GM18502 (cell line): Measurements from ENCODE around the gene DISP3.

Source experiments
- ATAC-seq: cut with Tn5 transposase; IDR thresholded peaks from one replicate; pipeline ENCODE4 v1.9.1; 2021; ENCODE audit warnings: mild to moderate bottlenecking; ENCODE audit not compliant: unreplicated experiment, poor library complexity

Gene DISP3

DNA sequence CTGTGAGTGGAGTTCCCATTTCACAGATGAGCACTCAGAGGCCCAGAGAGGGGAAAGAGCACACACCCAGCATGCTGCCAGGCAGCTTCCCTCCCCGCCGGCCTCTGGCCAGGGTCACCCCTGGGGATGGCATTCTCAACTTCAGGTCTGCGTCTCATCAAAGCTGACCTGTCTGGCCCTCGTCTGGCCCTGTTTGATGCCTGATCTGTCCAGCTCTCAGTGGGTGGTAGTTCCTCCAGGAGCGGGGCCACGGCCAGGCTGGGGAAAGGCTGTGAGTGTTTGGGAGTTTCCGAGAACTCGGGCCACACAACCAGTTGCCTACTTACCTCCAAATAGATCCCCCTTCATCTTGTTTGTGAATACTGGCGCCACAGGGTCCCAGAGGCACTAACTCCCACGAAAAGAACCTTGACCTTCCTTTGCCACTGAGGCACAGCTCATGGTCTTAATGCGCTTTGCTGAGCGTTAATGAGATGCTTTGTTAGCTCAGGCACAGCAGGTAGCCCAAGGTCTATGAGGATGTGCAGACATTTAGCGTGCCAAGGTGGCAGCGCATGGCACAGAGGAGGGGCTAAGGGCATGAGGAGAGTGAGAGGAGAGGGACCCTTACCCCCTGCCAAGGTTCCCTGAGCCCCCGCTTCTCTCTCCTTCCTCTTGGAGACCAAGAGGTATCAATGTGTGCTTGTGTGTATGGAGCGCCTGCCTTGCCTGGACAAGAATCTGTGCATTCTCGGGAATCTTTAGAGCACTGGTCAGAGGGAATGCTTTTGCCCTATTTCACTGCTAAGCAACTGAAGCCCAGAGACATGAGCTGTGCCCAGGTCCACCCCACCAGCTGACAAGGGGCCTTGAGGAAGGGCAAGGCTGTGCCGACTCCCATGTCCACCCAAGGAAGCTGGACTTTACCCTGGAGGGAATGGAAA, 61.2 kb downstream of the DISP3 start:
- ATAC-seq, result no peak

DNA sequence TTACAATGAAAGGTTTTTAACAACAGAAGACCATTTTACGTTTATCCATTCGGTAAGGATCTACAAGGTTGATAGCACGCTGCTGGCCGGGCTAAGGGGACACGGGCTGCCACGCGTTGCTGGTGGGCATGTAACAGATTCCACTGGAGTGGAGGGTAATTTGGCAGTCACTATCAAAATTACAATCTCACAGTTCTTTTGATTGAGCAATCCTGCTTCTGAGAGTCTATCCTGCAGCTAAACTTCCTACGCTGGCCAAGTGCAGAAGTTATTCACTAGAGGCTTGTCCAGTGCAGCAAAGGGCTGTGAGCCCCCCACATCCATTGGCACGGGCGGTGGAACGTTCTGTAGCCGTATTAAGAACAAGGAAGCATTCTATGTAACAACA, 61.8 kb downstream of the DISP3 start:
- ATAC-seq, result no peak

DNA sequence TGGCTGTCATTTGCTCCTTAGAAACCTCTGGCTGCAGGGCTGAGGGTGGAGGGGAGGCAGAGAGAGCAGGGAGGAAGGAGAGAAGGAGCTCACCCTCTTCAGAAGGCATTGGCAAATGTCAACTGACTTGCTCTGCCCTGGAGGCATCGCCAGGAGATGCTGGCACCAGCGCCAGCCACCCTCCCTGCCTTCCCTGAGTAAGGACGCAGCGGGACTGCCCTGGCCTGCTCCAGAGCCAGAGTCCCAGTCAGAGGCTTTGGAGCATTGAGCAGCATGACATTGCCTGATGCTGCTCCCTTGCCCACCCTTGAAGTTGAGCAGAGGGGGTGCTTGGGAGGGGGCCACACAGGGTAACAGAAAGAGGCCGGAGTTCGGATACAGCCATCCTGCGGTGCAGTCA, 62.3 kb downstream of the DISP3 start:
- ATAC-seq, result no peak

DNA sequence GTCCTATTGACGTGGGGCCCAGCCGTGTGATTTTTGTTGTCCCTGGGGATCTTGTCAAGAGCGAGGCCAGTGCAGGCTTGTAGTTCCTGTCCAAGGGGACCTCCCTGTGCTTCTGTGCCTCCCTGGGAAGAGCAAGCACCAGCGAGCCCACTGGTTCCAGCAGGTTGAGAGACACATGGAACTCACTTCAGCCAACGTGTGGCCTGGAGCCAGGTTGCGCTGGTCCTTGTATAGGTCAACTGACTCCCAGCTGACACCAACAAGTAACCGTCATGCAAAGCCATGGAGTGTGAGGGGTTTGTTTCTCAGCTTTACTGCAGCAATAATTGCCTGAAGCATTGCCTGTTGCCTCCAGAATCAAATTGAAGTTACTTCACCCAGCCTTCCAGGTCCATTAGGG, 63.0 kb downstream of the DISP3 start:
- no peak for ATAC-seq

DNA sequence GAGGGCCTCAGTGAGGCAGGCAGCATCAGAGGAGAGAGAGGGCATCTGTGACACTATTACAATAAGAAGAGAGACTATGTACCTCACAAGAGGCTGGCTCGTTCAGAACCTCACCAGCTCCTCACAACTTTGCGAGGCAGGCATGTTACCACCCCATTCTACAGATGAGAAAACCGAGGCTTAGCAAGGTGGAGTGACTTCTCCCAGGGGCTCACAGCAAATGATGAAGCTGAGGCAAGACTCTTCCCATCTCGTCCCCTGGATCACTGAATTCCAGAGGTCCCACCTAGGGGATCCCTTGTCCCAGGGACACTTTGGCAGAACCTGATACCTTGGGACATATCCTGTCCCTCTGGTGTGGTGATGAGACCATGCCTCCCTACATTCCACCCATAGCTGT, 64.4 kb downstream of the DISP3 start:
- ATAC-seq, result no peak

DNA sequence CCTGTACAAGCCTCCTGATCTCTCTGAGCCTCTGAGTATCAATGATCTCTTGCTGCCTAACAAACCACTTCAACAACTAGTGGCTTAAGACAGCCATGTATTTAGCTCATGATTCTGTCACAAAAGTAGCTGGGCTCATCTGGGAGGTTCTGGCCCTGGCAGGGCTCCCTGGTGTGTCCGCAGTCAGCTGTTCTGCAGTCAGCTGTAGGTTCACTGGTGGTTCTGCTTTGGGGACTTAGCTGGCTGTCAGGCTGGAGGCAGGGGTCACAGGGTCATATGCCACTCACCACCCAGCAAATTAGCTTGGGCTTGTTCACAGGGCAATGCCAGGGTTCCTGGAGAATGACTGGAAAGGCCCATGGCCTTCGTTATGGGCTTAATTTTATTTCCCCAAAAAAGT, 64.8 kb downstream of the DISP3 start:
- ATAC-seq, result no peak

DNA sequence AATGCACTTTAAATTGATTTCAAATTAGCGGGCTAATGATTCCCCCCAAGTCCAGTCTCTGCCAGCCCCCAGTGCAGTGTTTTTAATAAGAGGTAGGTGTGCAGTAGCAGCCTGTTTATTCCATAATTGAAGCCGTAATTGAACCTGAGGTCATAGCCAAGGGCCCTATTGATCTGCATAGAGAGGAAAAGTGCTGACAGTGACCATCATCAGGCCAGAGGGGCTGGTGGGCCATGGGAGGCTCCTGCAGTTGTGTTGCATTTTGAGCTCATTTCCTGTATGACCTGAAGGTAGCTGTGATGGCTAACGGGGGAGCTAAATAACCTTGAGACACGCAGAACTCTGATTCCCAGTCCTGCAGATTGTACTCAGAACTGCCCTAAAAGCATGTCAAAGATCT, 67.5 kb downstream of the DISP3 start:
- ATAC-seq, result no peak

DNA sequence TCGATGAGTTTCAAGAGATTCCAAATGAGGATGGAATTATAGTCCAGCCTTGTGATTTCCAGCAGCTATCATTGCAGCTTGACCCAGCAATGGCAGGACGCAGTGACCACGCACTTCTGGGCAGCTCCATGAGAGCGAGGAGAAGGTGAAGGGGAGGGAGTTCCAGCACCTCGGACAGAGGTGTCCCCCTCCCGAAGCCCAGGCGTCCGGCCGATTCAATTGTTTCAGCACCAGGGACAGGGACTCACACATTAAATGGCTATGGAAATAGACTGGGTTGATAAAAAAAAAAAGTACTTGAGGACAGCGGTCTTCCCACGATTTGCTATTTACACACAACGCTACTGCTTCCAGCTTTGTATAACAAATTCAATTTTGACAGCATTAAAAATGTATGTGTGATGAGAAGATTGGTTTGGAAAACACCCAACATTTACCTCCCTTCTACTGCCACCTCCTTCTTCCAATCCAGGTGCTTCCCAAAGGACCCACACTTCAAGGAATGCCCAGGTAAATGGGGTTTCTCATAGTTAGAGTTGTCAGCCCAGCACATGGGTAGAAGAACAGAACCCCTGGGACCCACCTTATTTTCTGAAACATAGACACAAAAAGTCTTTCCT, 71.8 kb downstream of the DISP3 start:
- no peak for ATAC-seq

DNA sequence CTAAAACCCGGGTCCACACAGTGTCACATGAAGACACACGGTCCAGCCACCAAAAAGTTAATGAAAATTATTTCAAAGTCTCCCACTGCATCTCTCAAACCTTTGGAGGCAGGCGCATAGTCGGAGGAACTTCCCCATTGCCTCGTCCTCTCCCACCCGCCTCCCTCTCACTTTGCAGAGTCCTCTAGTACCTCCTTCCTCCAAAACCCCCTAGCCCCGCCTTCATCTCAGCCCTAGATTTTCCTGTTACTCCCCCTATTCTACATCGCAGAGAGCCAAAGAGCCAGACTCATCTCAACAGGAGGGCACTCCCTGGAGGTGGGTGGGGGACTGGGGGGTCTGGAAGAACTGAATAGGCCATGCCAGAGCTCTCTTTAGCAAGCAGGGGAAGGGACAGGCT, 79.3 kb downstream of the DISP3 start:
- no peak for ATAC-seq

DNA sequence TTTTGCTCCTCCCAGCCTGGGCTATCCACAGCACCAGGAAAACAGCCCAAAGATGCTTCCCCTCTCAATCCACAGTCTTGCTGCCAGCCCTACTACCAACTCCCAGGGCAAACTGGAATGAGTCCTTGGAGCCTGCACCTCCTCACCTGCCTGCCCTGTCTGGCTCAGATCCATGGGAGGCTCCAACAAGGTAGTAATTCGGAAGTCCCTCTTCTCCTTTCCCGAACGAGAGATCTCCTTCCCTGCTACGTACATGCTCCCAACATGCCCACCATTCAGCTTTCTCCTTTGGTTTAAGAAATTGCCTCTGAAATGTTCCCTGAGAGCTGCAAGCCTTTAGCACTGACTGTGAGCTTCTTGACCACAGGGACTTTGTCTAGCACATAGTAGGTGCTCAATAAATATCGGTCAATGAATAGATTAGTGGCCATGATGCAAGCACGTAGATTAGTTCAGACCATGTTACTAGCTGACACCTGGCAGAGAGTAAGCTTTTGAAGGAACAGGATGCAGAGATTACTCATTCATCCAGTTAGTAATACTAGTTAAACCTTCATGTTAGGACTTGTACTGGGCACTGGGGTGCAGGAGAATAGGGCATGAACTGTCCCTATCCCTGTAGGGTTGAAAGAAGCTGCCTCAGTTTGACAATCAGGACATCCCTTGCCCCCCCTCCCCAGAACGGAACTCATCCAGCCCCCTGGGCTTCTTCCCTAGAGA, 80.1 kb downstream of the DISP3 start:
- ATAC-seq, result no peak

DNA sequence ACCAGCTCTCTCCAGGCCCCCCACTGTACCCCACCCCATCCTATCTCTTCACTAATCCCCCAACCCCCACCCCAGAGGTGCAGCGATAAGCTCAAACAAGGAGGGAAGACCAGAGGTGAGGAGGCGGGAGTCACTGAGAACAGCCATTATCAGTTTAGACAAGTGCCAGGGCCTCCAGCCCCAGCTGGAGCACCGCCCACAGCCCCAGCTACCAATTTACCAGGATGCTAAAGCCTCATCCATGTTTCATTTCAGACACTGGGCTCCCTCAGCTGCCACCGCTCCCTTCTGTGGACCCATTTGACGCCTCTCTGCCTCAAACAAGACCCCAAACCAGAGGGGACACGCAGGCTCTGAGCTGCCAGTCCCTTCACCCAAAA, 80.6 kb downstream of the DISP3 start:
- no peak for ATAC-seq

DNA sequence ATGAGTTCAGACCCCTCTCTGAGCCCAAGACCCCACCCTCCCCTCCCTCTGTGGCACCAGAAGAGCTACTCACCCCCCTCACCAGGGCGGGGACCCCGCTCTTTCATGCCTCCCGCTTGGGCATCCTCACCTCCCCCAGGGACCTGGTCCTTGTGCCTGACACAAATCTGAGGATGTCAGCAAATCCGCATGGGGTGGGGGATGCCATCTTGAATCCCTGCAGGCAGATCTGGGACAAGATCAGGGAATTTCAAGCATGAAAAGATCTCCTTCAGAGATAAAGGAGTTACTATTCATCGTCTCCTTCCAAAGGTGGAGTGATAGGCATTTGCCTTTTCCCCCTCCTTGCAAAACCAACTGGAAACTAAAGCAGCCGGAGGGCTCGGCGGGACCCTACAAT, 81.1 kb downstream of the DISP3 start:
- no peak for ATAC-seq

DNA sequence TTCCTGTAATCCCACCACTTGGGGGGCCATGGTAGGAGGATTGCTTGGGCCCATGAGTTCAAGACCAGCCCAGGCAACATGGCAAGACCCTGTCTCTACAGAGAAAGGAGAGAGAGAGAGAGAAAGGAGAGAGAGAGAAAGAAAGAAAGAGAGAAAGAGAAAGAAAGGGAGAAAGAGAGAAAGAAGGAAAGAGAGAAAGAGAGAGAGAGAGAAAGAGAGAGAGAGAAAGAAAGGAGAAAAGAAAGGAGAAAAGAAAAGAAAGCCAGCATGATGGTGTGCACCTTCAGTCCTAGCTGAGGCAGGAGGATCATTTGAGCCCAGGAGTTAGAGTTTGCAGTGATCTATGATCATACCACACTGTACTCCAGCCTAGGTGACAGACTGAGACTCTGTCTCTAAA, 82.8 kb downstream of the DISP3 start:
- ATAC-seq, result no peak

DNA sequence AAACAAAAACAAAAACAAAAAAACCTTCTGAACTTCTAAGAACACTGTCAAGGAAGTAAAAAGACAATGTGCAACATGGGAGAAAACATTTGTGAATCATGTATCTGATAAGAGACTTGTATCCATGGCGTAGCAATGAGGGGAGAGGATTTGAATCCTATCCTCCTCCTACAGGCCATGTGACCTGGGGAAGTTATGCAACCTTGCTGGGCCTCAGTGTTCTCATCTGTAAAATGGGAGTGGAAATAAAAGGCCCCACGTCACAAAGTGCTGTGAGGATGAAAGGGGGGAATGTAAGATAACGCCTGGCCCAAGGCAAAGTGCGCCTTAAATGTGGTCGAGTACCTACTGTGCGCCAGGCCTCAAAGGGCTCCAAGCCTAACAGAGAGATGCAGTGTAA, 83.7 kb downstream of the DISP3 start:
- ATAC-seq, result no peak

DNA sequence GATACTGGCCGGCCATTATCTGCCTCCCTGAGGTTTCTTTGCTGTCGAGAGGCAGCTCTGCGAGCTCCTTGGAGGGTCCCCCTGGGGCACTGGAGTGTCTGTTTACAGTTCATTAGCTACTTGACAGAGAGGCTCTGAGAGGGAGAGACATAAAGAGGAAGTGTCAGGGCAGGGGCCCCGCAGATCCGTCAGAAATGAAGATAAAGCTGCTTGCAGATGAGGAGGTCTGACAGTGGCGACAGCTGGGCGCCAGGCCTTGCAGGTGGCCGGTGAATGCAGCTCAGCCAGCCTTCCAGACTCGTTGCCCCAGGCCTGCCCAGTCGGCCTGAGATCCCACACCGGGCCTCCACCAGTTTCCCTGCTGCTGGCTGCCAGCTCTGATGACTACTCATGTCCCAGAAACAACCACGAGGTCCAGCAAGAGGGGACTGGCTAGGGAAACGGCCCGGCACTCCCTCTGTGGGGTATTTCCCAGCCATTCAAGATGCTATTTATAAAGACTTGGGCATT, 84.7 kb downstream of the DISP3 start:
- no peak for ATAC-seq

DNA sequence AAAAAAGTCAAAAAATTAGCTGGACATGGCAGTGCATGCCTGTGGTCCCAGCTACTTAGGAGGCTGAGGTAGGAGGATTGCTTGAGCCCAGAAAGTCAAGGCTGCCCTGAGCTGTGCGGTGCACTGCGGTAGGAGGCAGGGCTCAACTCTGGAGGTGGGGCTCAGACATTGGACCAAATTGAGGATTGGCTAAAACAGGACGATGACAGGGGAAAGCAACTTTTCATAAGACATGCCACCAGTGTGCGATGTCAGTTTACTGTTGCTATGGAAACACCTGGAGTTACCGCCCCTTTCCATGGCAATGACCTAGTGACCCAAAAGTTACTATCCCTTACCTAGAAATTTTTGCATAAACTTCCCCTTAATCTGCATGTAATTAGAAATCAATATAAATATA, 85.3 kb downstream of the DISP3 start:
- no peak for ATAC-seq

DNA sequence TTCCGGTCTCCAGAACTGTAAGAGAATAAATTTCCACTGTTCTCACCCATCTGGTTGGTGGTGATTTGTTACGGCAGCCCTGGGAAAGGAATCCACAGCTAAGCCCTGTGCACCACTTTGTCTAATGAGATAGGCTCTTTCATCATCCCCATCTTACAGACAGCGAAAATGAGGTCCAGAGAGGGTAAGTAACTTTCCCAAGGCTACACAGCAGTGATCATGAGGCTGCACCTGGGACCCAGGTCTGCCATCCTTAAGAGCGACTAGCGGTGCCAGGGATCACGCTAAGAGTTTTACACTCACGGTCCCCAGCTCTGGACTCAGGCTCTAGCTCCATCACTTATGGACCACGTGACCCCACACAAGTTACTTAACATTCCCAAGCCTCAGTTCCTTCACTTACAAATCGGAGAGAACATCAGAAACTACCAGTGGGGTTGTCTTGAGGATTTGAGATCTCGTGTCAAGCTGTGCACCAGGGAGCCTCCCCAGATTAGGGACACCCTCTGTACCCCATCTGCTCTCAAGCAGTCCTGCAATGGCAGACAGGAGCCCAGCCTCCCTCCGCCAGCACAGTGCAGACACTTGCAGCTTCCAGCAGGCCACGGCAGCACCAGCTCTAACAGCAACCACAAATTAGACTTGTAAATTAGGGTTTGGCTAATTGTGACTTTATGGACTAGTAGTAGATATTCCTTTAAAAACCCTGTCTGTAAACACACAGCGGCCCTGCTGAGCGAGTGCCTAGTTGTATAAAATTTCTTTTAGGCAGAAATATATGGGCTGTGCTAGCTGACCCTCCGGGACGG, 87.3 kb downstream of the DISP3 start:
- no peak for ATAC-seq

DNA sequence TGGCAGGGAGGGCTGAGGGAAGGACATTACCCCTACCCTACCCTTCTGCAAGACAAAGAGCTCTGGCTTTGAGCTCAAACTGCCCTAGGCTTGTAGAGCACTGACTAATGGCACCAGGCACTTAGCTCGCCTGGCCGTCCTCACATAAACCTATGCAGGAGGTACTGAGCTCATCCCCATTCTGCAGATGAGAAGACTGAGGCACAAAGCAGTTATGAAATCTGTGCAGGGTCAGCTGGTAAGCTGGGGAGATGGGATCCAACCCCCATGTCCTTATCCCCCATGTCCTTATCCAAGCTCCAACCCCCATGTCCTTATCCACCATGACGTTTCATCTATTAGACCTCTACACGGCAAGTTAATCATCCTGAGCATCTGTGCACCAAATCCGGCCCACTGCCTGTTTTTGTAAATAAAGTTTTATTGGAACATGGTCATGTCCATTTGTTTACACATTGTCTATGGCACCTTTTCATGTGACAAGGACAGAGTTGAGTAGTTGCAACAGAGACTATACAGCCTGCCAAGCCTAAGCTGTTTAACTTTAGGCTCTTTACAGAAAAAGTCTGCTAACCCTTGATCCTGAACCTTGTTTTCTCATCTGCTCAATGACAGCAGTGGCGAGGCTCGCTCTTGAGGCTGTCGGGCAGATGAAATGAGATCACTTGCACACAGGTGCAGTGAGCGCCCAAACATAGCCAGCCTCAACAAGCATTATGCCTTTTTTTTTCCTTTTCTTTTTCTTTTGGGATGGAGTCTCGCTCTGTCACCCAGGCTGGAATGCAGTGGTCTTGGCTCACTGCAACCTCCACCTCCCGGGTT, 88.5 kb downstream of the DISP3 start:
- ATAC-seq, result no peak

DNA sequence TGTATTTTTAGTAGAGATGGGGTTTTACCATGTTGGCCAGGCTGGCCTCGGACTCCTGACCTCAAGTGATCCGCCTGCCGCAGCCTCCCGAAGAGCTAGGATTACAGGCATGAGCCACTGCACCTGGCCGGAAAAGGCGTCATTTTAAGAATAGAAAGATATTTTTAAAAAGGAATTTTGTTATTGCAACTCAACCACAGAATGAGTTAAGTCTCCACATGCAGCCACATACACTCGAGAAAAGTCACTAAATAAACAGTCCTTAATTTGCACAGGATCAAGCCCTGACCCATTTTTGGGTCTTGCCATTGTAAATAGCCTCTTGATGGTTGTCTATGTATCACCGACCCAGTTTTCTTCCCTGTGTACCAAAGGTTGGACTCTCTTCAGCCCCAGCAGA, 89.7 kb downstream of the DISP3 start:
- no peak for ATAC-seq

DNA sequence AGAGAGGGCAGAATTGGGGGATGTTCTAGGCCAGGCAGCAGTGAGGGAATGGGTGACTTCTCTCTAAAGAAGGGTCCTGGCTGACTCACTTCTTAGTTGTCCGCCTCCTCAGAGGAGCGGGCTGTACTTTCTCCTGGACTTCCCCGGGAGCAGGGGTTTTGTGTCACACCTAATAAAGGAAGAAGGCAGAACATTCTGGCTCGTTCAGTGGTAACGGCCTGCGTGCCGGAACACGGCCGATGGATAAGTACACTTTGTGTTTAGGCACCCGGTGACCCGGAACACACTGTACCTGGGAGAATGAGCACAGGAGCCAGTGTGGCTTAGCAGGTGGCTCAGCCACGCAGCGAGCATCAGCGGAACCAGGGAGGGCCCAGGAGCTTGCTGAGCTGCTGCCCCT, 90.6 kb downstream of the DISP3 start:
- no peak for ATAC-seq
